Measurements from ENCODE around the gene PRMT5. TPM values are rescaled to one million over a fixed set of nuclear protein-coding genes. Genes with fewer than 3 reads are reported as not detected.
"Not testable (repeated sequence)": the region's sequence is repeated elsewhere in the genome, so short reads cannot be mapped to it uniquely, and the experiment has no call there.

The PRMT5 gene
- total and polyA plus RNA-seq, 5 donors from 2014 or later: 19.3 to 43.3 (median 37.9) TPM

DNA sequence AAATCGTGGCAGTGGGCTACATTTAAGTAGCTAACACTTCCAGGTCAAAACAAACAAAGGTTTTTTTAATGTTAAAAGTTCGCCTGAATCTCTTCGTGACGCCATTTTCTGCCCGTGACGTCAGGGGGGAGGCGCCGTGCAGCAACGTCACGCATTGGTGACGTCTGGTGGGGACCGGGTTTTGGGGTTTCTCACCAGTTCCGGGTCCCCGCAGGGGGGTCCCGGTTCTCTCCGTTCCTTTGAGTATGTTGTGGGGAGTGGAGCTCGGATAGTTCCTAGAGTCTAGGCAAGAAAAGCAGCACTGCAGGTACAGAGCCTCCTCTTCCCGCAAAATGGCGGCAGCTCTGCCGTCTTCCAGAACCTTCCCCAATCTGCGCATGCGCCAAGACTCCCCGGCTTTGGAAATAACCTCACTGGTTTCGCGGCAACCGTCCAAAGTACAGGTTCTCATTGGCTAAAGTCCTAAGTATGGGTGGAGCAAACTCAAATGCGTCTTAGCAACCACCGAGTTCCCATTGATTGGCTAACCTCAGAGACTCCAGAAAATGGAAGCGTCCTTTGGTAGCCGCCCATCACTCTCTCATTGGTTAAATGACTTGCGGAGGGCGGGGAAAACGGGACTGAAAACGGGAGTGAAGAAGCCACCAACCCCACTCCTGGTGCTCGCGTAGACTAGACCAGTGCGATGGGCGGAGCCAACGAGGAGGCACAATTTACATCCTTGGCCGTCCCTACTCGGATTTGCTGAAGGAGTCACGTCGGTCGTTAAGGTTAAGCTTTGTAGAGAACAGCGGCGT is 10.2 kb downstream of the PRMT5 start, which contains the start of gene RBM23:
Gene RBM23, minus strand, starts transcription at position 346 of the 797 bp plus-strand sequence.
- ATAC-seq (ENCODE audit: low read depth in 2 of 2): peak; percentile 92 to 93
- Histone ChIP-seq H3K4me1 (ENCODE audit: control insufficient read depth, insufficient read depth, low read length, poor library complexity, severe bottlenecking) (peaks cover 33% of the 10 kb centered on the region), H3K27ac (ENCODE audit: insufficient read depth, low read length, poor library complexity, severe bottlenecking) (peak within 1 kb of the TSS; percentile 100), H3K36me3 (ENCODE audit: control insufficient read depth, insufficient read depth, low read length) (peaks cover 8% of the 10 kb centered on the region), H3K9me3 (ENCODE audit: control insufficient read depth in 2 of 2, low read length in 2 of 2) (no peaks in the 10 kb centered on the region), H3K27me3 (ENCODE audit: control insufficient read depth, insufficient read depth, low read length) (no peaks in the 10 kb centered on the region), H3K4me3 (ENCODE audit: low read depth, low read length) (peak within 1 kb of the TSS; percentile 99)
- H3K36me3 Mint-ChIP-seq: peaks cover 30% of the 10 kb centered on the region
- peaks cover 7% of the 10 kb centered on the region for H3K27me3 Mint-ChIP-seq
- no peaks in the 10 kb centered on the region for H3K9me3 Mint-ChIP-seq
- peaks cover 9 to 56% (median 34%) of the 10 kb centered on the region in 4 donors for H3K4me1 Mint-ChIP-seq
- peak within 1 kb of the TSS; percentile 88 to 98 (median 96) for H3K4me3 Mint-ChIP-seq
- DNase-seq: peak; percentile 100
- peak within 1 kb of the TSS; percentile 99 to 100 (median 100) for H3K27ac Mint-ChIP-seq

DNA sequence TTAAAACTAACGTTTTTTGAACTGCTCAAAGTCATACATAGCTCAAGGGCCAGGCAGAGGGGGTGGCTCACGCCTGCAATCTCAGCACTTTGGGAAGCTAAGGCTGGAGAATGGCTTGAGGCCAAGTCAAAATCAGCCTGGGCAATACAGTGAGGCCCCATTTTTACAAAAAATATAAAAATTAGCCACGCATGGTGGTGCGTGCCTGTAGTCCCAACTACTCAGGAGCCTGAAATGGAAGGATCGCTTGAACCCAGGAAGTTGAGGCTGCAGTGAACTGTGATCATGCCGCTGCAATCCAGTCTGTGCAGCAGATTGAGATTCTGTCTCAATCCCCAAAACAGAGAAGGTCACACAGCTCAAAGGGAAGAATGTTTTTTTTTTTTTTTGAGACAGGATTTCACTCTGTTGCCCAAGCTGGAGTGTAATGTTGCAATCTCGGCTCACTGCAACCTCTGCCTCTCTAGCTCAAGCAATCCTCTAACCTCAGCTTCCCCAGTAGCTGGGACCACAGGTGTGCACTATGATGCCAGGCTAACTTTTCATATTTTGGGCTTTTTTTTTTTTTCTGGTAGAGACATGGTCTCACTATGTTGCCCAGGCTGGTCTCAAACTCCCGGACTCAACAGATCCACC is 13.2 kb downstream of the PRMT5 start:
- Mint-ChIP-seq H3K9me3 (no peaks in the 10 kb centered on the region), H3K27me3 (peaks cover 7% of the 10 kb centered on the region), H3K36me3 (peaks cover 17% of the 10 kb centered on the region), H3K4me1 (peaks cover 17 to 71% (median 45%) of the 10 kb centered on the region in 4 donors), H3K27ac (peak overlapping the region in 2 of 3 donors; percentile 29 to 100), H3K4me3 (peak overlapping the region in 3 of 4 donors; percentile 48 to 98 (median 57))
- Histone ChIP-seq H3K4me1 (ENCODE audit: control insufficient read depth, insufficient read depth, low read length, poor library complexity, severe bottlenecking) (peaks cover 33% of the 10 kb centered on the region), H3K27me3 (ENCODE audit: control insufficient read depth, insufficient read depth, low read length) (no peaks in the 10 kb centered on the region), H3K9me3 (ENCODE audit: control insufficient read depth in 2 of 2, low read length in 2 of 2) (no peaks in the 10 kb centered on the region), H3K36me3 (ENCODE audit: control insufficient read depth, insufficient read depth, low read length) (peaks cover 10% of the 10 kb centered on the region), H3K27ac (ENCODE audit: insufficient read depth, low read length, poor library complexity, severe bottlenecking) (no peak overlapping the region), H3K4me3 (ENCODE audit: low read depth, low read length) (no peak overlapping the region)
- DNase-seq: no peak
- ATAC-seq (ENCODE audit: low read depth in 2 of 2): no peak

DNA sequence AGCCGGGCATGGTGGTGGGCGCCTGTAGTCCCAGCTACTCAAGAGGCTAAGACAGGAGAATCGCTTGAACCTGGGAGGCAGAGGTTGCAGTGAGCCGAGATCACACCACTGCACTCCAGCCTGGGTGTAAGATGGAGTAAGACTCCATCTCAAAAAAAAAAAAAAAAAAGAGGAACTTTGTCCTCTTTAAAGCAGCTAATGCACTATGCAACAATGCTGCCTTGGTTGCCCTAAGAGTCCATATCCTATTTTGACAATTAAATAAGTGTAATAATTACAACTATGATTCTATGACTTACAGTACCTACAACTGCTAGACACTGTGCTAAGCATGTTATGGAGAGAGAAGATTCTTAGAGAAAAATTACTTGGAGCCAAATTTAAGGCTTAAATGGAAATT is 14.3 kb downstream of the PRMT5 start:
- DNase-seq; ATAC-seq (ENCODE audit: low read depth in 2 of 2); H3K9me3 Mint-ChIP-seq; H3K9me3 ChIP-seq (ENCODE audit: control insufficient read depth in 2 of 2, low read length in 2 of 2); H3K27me3 Mint-ChIP-seq; H3K27me3 ChIP-seq (ENCODE audit: control insufficient read depth, insufficient read depth, low read length); H3K27ac ChIP-seq (ENCODE audit: insufficient read depth, low read length, poor library complexity, severe bottlenecking); H3K4me3 ChIP-seq (ENCODE audit: low read depth, low read length): not testable (repeated sequence)
- peaks cover 17% of the 10 kb centered on the region for H3K36me3 ChIP-seq (ENCODE audit: control insufficient read depth, insufficient read depth, low read length)
- peaks cover 17 to 70% (median 44%) of the 10 kb centered on the region in 4 donors for H3K4me1 Mint-ChIP-seq
- H3K4me1 ChIP-seq (ENCODE audit: control insufficient read depth, insufficient read depth, low read length, poor library complexity, severe bottlenecking): peaks cover 31% of the 10 kb centered on the region
- peak overlapping the region in 2 of 4 donors; percentile 67 to 84 for H3K4me3 Mint-ChIP-seq
- peak overlapping the region in 1 of 3 donors; percentile 77 for H3K27ac Mint-ChIP-seq
- peaks cover 17% of the 10 kb centered on the region for H3K36me3 Mint-ChIP-seq

- H3K4me1 Mint-ChIP-seq: peaks cover 11 to 40% (median 24%) of the 10 kb centered on the region in 4 donors
- no peaks in the 10 kb centered on the region for H3K27me3 ChIP-seq (ENCODE audit: control insufficient read depth, insufficient read depth, low read length)
- no peaks in the 10 kb centered on the region for H3K9me3 Mint-ChIP-seq
- H3K4me1 ChIP-seq (ENCODE audit: control insufficient read depth, insufficient read depth, low read length, poor library complexity, severe bottlenecking): peaks cover 3% of the 10 kb centered on the region
- no peak for DNase-seq
- no peak overlapping the region for H3K4me3 ChIP-seq (ENCODE audit: low read depth, low read length)
- H3K36me3 Mint-ChIP-seq: peaks cover 27% of the 10 kb centered on the region
- no peak for ATAC-seq (ENCODE audit: low read depth in 2 of 2)
- no peaks in the 10 kb centered on the region for H3K27me3 Mint-ChIP-seq
- H3K9me3 ChIP-seq (ENCODE audit: control insufficient read depth in 2 of 2, low read length in 2 of 2): no peaks in the 10 kb centered on the region
- no peak overlapping the region for H3K27ac ChIP-seq (ENCODE audit: insufficient read depth, low read length, poor library complexity, severe bottlenecking)
- peaks cover 48% of the 10 kb centered on the region for H3K36me3 ChIP-seq (ENCODE audit: control insufficient read depth, insufficient read depth, low read length)
- H3K4me3 Mint-ChIP-seq: peak overlapping the region in 1 of 4 donors; percentile 43
- H3K27ac Mint-ChIP-seq: no peak overlapping the region
Observed at GRCh38 chr14:22910916-22911315, 18.3 kb downstream of the PRMT5 start.

DNA sequence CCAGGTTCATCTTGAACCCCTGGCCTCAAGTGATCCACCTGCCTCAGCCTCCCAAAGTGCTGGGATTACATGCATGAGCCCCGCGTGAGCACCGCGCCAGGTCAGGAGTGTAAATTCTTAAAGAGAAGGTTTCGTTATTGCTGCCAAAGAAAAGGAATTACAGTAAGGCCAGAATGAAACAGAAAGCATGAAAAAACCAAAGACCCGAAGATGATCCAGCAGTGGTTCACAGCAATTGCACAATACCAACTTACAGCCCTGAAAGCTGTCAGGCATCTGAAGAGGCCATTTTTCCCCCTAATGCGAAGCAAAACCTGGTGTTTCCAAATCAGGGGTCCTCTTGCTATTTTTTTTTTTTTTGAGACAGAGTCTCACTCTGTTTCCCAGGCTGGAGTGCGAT is 20.6 kb downstream of the PRMT5 start:
- no peaks in the 10 kb centered on the region for H3K27me3 ChIP-seq (ENCODE audit: control insufficient read depth, insufficient read depth, low read length)
- H3K36me3 Mint-ChIP-seq: peaks cover 44% of the 10 kb centered on the region
- no peak overlapping the region for H3K4me3 Mint-ChIP-seq
- H3K27ac ChIP-seq (ENCODE audit: insufficient read depth, low read length, poor library complexity, severe bottlenecking): no peak overlapping the region
- ATAC-seq (ENCODE audit: low read depth in 2 of 2) (no peak), DNase-seq (no peak)
- H3K9me3 Mint-ChIP-seq: no peaks in the 10 kb centered on the region
- no peak overlapping the region for H3K27ac Mint-ChIP-seq
- no peak overlapping the region for H3K4me3 ChIP-seq (ENCODE audit: low read depth, low read length)
- H3K9me3 ChIP-seq (ENCODE audit: control insufficient read depth in 2 of 2, low read length in 2 of 2): no peaks in the 10 kb centered on the region
- H3K27me3 Mint-ChIP-seq: no peaks in the 10 kb centered on the region
- H3K4me1 ChIP-seq (ENCODE audit: control insufficient read depth, insufficient read depth, low read length, poor library complexity, severe bottlenecking): no peaks in the 10 kb centered on the region
- H3K4me1 Mint-ChIP-seq: peaks cover 11 to 35% (median 21%) of the 10 kb centered on the region in 4 donors
- peaks cover 72% of the 10 kb centered on the region for H3K36me3 ChIP-seq (ENCODE audit: control insufficient read depth, insufficient read depth, low read length)

GRCh38 chr14:22907429-22907828 is 21.7 kb downstream of the PRMT5 start:
- H3K4me1 Mint-ChIP-seq: peaks cover 11 to 31% (median 19%) of the 10 kb centered on the region in 4 donors
- no peak for ATAC-seq (ENCODE audit: low read depth in 2 of 2)
- H3K9me3 ChIP-seq (ENCODE audit: control insufficient read depth in 2 of 2, low read length in 2 of 2): no peaks in the 10 kb centered on the region
- no peak overlapping the region for H3K27ac Mint-ChIP-seq
- peaks cover 79% of the 10 kb centered on the region for H3K36me3 ChIP-seq (ENCODE audit: control insufficient read depth, insufficient read depth, low read length)
- H3K36me3 Mint-ChIP-seq: peaks cover 49% of the 10 kb centered on the region
- no peaks in the 10 kb centered on the region for H3K4me1 ChIP-seq (ENCODE audit: control insufficient read depth, insufficient read depth, low read length, poor library complexity, severe bottlenecking)
- no peaks in the 10 kb centered on the region for H3K9me3 Mint-ChIP-seq
- no peak for DNase-seq
- no peaks in the 10 kb centered on the region for H3K27me3 Mint-ChIP-seq
- H3K4me3 Mint-ChIP-seq: no peak overlapping the region
- no peak overlapping the region for H3K4me3 ChIP-seq (ENCODE audit: low read depth, low read length)
- no peak overlapping the region for H3K27ac ChIP-seq (ENCODE audit: insufficient read depth, low read length, poor library complexity, severe bottlenecking)
- no peaks in the 10 kb centered on the region for H3K27me3 ChIP-seq (ENCODE audit: control insufficient read depth, insufficient read depth, low read length)

DNA sequence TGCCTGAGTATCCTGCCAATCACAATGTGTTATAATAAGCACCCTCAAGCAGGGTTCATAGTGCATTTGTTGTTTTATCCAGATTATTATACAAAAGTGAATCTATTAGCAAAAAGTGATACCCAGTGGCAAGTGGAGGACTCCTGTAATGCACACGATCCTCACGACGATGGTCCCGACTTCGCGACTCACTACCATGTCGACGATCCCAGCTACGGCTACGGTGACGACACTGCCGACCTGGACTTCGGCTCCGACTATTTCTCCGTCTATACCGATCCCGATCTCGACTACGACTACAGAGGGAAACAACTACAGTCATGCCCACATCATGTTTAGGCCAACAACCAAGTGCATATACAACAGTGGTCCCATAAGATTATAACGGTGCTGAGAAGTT is 23.1 kb downstream of the PRMT5 start:
- no peaks in the 10 kb centered on the region for H3K9me3 Mint-ChIP-seq
- Histone ChIP-seq H3K4me1 (ENCODE audit: control insufficient read depth, insufficient read depth, low read length, poor library complexity, severe bottlenecking) (no peaks in the 10 kb centered on the region), H3K27me3 (ENCODE audit: control insufficient read depth, insufficient read depth, low read length) (no peaks in the 10 kb centered on the region), H3K4me3 (ENCODE audit: low read depth, low read length) (no peak overlapping the region), H3K9me3 (ENCODE audit: control insufficient read depth in 2 of 2, low read length in 2 of 2) (no peaks in the 10 kb centered on the region), H3K27ac (ENCODE audit: insufficient read depth, low read length, poor library complexity, severe bottlenecking) (no peak overlapping the region), H3K36me3 (ENCODE audit: control insufficient read depth, insufficient read depth, low read length) (peaks cover 82% of the 10 kb centered on the region)
- DNase-seq (no peak), ATAC-seq (ENCODE audit: low read depth in 2 of 2) (no peak)
- H3K27me3 Mint-ChIP-seq: no peaks in the 10 kb centered on the region
- peak overlapping the region in 1 of 3 donors; percentile 69 for H3K27ac Mint-ChIP-seq
- peaks cover 58% of the 10 kb centered on the region for H3K36me3 Mint-ChIP-seq
- peak overlapping the region in 1 of 4 donors; percentile 26 for H3K4me3 Mint-ChIP-seq
- H3K4me1 Mint-ChIP-seq: peaks cover 3 to 19% (median 11%) of the 10 kb centered on the region in 4 donors
